ENCODE measurements around the gene CLEC20A. TPM values are rescaled to one million over a fixed set of nuclear protein-coding genes. Genes with fewer than 3 reads are reported as not detected.

CLEC20A gene
- total and polyA plus RNA-seq, 2 of the 8 experiments (the other 6 are each of a cell fraction or from before 2014, with no cell fraction given): not detected

GRCh38 chr1:178456472-178456871, 40.3 kb downstream of the CLEC20A start:
- no peak overlapping the region for H4K8ac ChIP-seq (ENCODE audit: extremely low read depth, insufficient read depth, low read length)
- no peak for FAIRE-seq
- no peak overlapping the region for H2AFZ ChIP-seq (ENCODE audit: low read length)
- ChIA-PET POLR2A (ENCODE audit: partially characterized antibody) (no interaction called here), CTCF (ENCODE audit: partially characterized antibody) (no interaction called here)
- H3K27me3 ChIP-seq (replicated peaks in 1 of 4; ENCODE audit: control insufficient read depth in 3 of 4, extremely low read depth in 1 of 4, insufficient read depth in 3 of 4, low read length in 3 of 4): no peaks in the 10 kb centered on the region
- no peak overlapping the region for H3K14ac ChIP-seq (ENCODE audit: insufficient read length)
- no peak overlapping the region for H3K56ac ChIP-seq (replicated peaks; ENCODE audit: insufficient read length, low read depth, low read length)
- H3K4ac ChIP-seq (replicated peaks; ENCODE audit: insufficient read length, low read depth, low read length): no peak overlapping the region
- H4K91ac ChIP-seq (replicated peaks; ENCODE audit: insufficient read length, low read length): no peak overlapping the region
- no peaks in the 10 kb centered on the region for H4K20me1 ChIP-seq (replicated peaks in 1 of 2; ENCODE audit: control insufficient read depth in 1 of 2, insufficient read depth in 2 of 2, low read length in 2 of 2)
- peaks cover 0 to 22% (median 5%) of the 10 kb centered on the region in 4 experiments; a peak in 5 of 8 replicates for H3K36me3 ChIP-seq (ENCODE audit: control insufficient read depth in 2 of 4, insufficient read depth in 4 of 4, low read length in 3 of 4)
- H3K27ac ChIP-seq (ENCODE audit: low read depth, low read length): no peak overlapping the region
- H2BK20ac ChIP-seq (ENCODE audit: low read length): no peak overlapping the region
- H3K18ac ChIP-seq (ENCODE audit: extremely low read depth, low read length): no peak overlapping the region
- H4K5ac ChIP-seq (ENCODE audit: insufficient read length, low read depth, low read length): no peak overlapping the region
- 94% methylated on average over 13 of the region's 13 CpGs; no CpG with 5 or more reads in 1 of the 2 experiments for WGBS, 2 experiments (ENCODE audit: extremely low coverage in 1 of 2, insufficient coverage in 1 of 2, insufficient read length in 1 of 2, insufficient replicate concordance in 2 of 2, low coverage in 1 of 2, low lambda C conversion rate in 2 of 2, missing lambda C conversion rate in 1 of 2)
- H2AK5ac ChIP-seq (ENCODE audit: low read depth, low read length): no peak overlapping the region
- H3K79me2 ChIP-seq (ENCODE audit: control insufficient read depth in 1 of 2, insufficient read depth in 2 of 2, low read length in 2 of 2): no peaks in the 10 kb centered on the region
- no peak overlapping the region for H3K23ac ChIP-seq (ENCODE audit: insufficient read length)
- no peaks in the 10 kb centered on the region; a peak in 1 of 7 replicates for H3K4me1 ChIP-seq (replicated peaks in 1 of 4; ENCODE audit: control insufficient read depth in 3 of 4, insufficient read depth in 4 of 4, low read length in 3 of 4)
- no peak overlapping the region for H3K4me2 ChIP-seq (ENCODE audit: insufficient read depth in 1 of 2, low read depth in 2 of 2, low read length in 2 of 2)
- no peak for DNase-seq (ENCODE audit: low read depth in 1 of 2, low spot score in 2 of 2)
- no peak overlapping the region for H2BK120ac ChIP-seq (replicated peaks; ENCODE audit: low read depth, low read length)
- no peaks in the 10 kb centered on the region for H3K79me1 ChIP-seq (ENCODE audit: low read depth, low read length)
- H2BK5ac ChIP-seq (ENCODE audit: low read depth, low read length): no peak overlapping the region
- H3K9ac ChIP-seq (replicated peaks in 1 of 4; ENCODE audit: extremely low read depth in 1 of 4, low read depth in 3 of 4, low read length in 3 of 4): no peak overlapping the region
- H2BK15ac ChIP-seq (ENCODE audit: low read length): no peak overlapping the region
- no peaks in the 10 kb centered on the region for H3K9me3 ChIP-seq (ENCODE audit: insufficient read depth in 2 of 2, low read depth in 1 of 2, low read length in 1 of 2)
- H3K23me2 ChIP-seq (ENCODE audit: low read depth, low read length): no peaks in the 10 kb centered on the region
- H2BK12ac ChIP-seq (ENCODE audit: low read depth, low read length): no peak overlapping the region
- H3K4me3 ChIP-seq (ENCODE audit: extremely low read depth in 1 of 4, insufficient read depth in 2 of 4, low read depth in 3 of 4, low read length in 4 of 4): no peak overlapping the region
- TF ChIP-seq ZNF274 (IDR thresholded peaks at IDR 0.05; ENCODE audit: borderline replicate concordance, extremely low read depth, low read length): no peak
- TF ChIP-seq CEBPB (IDR thresholded peaks at IDR 0.05; ENCODE audit: low read depth, low read length): no peak
- no peak for TF ChIP-seq SP2 (IDR thresholded peaks at IDR 0.05; ENCODE audit: low read length)
- TF ChIP-seq TEAD4 (IDR thresholded peaks at IDR 0.05; ENCODE audit: low read depth, low read length): no peak
- no peak for TF ChIP-seq ASH2L (IDR thresholded peaks at IDR 0.05; ENCODE audit: low read length)
- TF ChIP-seq, protein P1, sequence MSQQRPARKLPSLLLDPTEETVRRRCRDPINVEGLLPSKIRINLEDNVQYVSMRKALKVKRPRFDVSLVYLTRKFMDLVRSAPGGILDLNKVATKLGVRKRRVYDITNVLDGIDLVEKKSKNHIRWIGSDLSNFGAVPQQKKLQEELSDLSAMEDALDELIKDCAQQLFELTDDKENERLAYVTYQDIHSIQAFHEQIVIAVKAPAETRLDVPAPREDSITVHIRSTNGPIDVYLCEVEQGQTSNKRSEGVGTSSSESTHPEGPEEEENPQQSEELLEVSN (IDR thresholded peaks at IDR 0.05): no peak
- no peak for TF ChIP-seq EGR1 (IDR thresholded peaks at IDR 0.05; ENCODE audit: borderline replicate concordance, low read depth, low read length)
- TF ChIP-seq, protein P2, sequence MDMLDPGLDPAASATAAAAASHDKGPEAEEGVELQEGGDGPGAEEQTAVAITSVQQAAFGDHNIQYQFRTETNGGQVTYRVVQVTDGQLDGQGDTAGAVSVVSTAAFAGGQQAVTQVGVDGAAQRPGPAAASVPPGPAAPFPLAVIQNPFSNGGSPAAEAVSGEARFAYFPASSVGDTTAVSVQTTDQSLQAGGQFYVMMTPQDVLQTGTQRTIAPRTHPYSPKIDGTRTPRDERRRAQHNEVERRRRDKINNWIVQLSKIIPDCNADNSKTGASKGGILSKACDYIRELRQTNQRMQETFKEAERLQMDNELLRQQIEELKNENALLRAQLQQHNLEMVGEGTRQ (IDR thresholded peaks at IDR 0.05; ENCODE audit: low read length): no peak
- TF ChIP-seq RNF2 (IDR thresholded peaks at IDR 0.05; ENCODE audit: borderline replicate concordance, low read depth, low read length, missing control alignments, poor library complexity, severe bottlenecking): no peak
- TF ChIP-seq BCL11A (IDR thresholded peaks at IDR 0.05; ENCODE audit: low read depth in 2 of 2, low read length in 2 of 2): no peak
- TF ChIP-seq RFX5 (IDR thresholded peaks at IDR 0.05; ENCODE audit: borderline replicate concordance, low read depth, low read length): no peak
- TF ChIP-seq POU5F1 (IDR thresholded peaks at IDR 0.05; ENCODE audit: low read depth, low read length): no peak
- TF ChIP-seq POLR2A (IDR thresholded peaks at IDR 0.05; ENCODE audit: control extremely low read depth in 1 of 2, low read depth in 2 of 2, low read length in 2 of 2): no peak
- TF ChIP-seq TAF7 (optimal IDR thresholded peaks at IDR 0.05; ENCODE audit: borderline replicate concordance, low read depth, low read length): no peak

Measured in H1 (cell line).